HT-29 (cell line): ENCODE measurements around the gene ST3GAL4. TPM values are rescaled to one million over a fixed set of nuclear protein-coding genes. Genes with fewer than 3 reads are reported as not detected.

Experiments used
- DNase-seq: peaks from one replicate; pipeline ENCODE4 v3.0.0-alpha.2; 2015; ENCODE audit warnings: low spot score
- total RNA-seq: library from RNA; depleted of rRNA; stranded (reverse); fragments of >200 nt; shearing (Covaris generic); gene quantifications from 2 replicates; pipeline ENCODE4 v1.2.3, GENCODE V29; 2014

The ST3GAL4 gene
- total RNA-seq, 1 experiment from 2014 or later: 158 TPM

DNA sequence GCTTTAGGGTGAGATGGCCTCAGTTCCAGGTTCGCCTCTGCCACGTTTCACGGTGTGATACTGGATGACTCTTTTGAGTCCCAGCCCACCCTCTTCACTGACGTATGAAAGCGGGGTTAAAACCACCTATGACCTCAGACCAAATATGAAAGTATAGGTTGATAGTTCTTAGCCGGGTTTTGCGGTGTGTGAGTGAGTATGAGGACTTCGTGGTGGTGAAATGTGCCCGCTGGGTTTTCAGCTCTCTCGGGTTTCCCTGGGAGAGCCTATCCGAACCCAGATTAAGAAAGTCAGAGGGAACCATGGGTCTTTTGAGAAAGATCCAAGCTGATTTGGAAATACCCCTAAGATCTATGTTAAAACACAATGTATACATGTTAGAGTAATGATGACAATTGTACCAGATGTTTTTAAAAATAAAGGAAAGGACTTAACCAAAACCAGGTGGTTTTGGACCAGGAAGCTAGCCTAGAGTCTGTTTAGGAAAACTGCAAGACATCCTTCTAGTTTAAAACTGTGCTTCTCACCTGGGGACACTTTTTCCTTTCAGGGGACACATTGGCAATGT is 25.8 kb upstream of the ST3GAL4 start:
- DNase-seq: no peak

DNA sequence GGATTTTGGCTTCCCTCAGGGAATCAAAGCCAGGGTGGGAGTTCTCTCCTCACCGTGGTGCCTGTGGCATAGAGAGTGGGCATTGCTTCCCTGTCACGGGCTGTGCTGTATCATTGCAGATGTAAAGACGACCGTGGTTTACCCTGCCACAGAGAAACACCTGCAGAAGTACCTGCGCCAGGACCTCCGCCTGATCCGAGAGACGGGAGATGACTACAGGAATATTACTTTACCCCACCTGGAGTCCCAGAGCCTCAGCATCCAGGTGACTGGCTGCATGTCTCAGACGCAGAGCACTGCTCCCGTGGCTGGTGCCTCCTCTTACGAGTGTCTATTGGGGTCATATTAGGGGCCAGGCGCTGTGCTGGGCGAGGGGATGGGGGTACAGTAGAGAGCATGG is 24.2 kb upstream of the ST3GAL4 start:
- no peak for DNase-seq

GRCh38 chr11:126332221-126332711 is 23.2 kb upstream of the ST3GAL4 start:
- DNase-seq: no peak

GRCh38 chr11:126333142-126333541 is 22.3 kb upstream of the ST3GAL4 start:
- DNase-seq: no peak

GRCh38 chr11:126334659-126335462 is 20.6 kb upstream of the ST3GAL4 start:
- DNase-seq: no peak

DNA sequence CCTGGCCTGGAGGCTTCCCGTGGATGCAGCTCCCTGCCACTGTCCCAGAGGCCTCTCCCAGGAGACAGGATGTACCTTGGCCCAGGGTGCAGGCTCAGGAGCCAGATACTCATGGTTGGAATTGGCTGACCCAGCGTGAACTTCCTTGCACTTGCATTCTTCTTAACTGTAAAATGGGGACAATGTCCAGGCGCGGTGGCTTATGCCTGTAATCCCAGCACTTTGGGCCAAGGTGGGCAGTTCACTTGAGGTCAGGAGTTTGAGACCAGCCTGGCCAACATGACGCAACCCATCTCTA is 20.1 kb upstream of the ST3GAL4 start:
- no peak for DNase-seq

GRCh38 chr11:126336138-126336541 is 19.3 kb upstream of the ST3GAL4 start:
- DNase-seq: no peak

GRCh38 chr11:126336671-126337101 is 18.8 kb upstream of the ST3GAL4 start:
- no peak for DNase-seq

DNA sequence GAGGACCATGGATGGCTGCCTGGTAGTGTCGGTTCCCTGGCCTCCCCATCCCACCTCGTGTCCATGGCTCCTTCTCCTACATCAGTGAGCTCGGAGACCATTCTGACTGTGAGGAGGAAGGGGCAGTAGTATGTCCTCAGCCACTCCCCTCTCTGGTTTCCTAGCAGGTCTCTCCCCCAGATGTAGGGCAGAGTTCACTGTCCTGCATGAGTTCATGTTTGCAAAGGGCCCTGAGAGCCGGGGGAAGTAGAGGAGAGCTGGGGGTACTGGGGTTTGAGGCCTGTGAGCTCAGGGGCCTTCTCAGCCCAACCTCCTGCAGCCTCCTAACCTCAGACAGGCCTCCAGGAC is 18.4 kb upstream of the ST3GAL4 start:
- no peak for DNase-seq

GRCh38 chr11:126337474-126338241 is 17.8 kb upstream of the ST3GAL4 start:
- no peak for DNase-seq

DNA sequence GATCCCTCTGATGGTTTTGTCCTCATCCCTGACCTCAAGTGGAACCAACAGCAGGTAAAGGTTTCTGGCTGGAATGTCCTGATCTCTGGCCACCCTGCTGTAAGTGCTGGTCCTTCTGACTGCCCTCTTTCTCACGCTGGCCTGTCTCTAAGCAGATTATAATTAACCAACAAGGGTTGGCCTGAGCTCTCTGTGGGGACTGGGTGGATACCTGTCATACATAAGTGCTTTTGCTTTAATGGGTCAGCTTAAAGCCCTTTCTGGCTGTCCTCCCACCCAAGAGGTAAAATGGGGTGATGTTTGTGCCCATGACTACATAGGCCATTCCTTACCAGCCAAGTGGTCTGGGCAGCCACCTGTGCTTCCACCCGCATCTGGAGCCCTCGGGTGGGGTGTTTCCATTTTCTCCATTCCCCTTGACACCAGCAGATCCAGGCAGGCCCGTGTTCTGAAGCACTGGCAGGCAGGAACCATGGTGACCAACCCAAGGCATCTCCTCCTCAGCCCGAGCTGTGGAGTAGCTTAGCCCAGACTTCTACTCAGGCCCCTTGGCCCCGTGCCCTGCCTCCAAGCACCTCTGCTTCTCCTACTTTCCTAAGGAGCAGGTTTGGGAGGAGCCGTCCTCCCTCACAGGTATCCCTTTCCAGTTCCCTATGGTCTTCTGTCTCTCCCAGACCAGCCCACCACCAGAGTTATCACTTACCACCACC is 17.0 kb upstream of the ST3GAL4 start:
- DNase-seq: no peak

DNA sequence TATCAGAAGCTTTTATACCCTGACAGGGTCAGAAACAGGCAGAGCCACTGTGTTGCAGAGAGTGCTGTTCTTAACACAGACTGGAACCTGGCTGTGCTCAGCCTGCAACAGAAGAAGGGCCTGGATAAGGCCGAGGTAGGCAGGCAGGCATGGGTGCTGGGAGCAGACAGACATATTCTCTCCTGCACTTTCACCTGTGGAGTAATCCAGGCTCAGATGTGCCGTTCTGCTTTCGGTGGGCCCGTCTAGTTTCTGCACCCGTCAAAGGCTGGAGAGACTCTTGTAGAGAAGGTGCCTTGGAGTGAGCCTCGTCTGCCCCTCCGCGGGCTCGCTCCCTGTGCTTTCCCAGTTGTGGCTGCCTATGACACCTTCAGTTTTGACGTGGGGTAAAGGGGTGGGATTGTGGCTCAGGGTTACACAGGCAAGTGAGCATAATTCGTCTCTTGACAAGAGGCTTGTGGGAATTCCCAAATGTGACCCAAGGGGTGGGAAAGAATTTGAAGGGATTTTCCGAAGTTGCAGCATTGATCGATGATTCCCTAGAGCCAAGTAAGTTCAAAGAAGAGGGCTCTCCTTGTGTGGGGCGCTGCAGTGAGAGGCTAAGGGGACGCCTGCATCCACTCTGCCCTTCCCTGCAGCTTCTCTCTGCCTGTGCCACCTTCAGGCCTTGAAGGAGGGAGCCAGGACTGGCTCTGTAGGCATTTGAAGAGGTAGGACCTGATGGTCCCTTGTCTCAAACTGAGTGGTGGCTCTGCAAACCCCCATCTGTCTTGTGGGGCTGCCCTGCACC is 16.2 kb upstream of the ST3GAL4 start:
- no peak for DNase-seq

DNA sequence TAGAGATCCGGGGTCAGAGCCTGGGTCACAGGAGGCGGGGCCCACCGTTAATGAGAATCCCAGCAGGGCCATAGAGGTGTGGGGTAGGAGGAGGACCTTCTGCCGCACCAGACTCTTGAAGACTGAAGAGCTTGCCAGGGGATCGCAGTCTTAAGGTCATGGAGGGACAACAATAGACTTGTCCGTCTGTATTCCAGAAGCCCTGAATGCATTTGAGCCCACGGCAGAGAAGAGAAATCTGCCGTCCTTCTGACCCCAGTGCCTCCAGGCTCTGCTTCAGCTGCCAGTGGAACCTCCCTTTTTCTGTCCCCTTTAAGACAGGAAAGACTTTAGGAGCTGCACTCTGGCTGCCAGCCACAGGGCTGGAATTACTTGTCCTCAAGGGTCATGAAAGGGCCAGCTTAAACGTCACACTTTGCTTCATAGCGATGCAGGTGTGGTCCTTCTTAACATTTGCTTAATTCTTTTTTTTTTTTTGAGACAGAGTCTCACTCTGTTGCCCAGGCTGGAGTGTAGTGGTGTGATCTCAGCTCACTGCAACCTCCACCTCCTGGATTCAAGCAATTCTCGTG is 15.5 kb upstream of the ST3GAL4 start:
- DNase-seq: peak; percentile 86

- no peak for DNase-seq
These were observed 14.4 kb upstream of the ST3GAL4 start for GRCh38 chr11:126340960-126341606.

- peak; percentile 89 for DNase-seq
These were observed 13.7 kb upstream of the ST3GAL4 start for GRCh38 chr11:126341760-126342161.

GRCh38 chr11:126343051-126343450 is 12.4 kb upstream of the ST3GAL4 start:
- no peak for DNase-seq

GRCh38 chr11:126344141-126345080 is 11.1 kb upstream of the ST3GAL4 start:
- DNase-seq: no peak

- DNase-seq: no peak
These were observed 10.2 kb upstream of the ST3GAL4 start for GRCh38 chr11:126345283-126345682.
